ENCODE data around the gene MAB21L2.

DNA sequence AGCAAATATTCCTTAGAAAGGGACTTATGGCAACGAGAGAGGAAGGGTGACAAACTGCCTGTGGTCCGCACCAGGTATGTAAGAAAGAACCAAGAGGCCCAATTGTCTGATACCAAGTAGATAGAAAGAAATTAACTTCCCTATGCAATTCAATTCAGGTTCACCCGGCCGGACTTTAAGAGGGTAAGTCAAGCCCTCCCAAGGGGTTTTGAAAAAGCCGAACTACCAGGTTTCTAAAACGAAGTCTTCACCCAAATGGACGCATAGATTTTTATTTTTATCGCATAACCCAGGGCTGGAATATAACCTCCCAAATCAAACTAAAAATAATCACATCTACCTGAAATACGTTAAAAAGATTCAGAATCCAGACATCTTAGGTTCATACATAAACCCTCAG, 1.6 kb upstream of the MAB21L2 start:
- TF ChIP-seq, protein P1, sequence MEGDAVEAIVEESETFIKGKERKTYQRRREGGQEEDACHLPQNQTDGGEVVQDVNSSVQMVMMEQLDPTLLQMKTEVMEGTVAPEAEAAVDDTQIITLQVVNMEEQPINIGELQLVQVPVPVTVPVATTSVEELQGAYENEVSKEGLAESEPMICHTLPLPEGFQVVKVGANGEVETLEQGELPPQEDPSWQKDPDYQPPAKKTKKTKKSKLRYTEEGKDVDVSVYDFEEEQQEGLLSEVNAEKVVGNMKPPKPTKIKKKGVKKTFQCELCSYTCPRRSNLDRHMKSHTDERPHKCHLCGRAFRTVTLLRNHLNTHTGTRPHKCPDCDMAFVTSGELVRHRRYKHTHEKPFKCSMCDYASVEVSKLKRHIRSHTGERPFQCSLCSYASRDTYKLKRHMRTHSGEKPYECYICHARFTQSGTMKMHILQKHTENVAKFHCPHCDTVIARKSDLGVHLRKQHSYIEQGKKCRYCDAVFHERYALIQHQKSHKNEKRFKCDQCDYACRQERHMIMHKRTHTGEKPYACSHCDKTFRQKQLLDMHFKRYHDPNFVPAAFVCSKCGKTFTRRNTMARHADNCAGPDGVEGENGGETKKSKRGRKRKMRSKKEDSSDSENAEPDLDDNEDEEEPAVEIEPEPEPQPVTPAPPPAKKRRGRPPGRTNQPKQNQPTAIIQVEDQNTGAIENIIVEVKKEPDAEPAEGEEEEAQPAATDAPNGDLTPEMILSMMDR (CRISPR knock-in tag; IDR thresholded peaks at IDR 0.05), result no peak
- TF ChIP-seq POLR2A (IDR thresholded peaks at IDR 0.05; ENCODE audit: insufficient read depth in 1 of 2, low read depth in 2 of 2, low read length in 2 of 2), result no peak
- no peak for TF ChIP-seq ZFP41 (CRISPR knock-in tag; IDR thresholded peaks at IDR 0.05; ENCODE audit: borderline replicate concordance)
- no peak for TF ChIP-seq ARNTL (CRISPR knock-in tag; IDR thresholded peaks at IDR 0.05)
- TF ChIP-seq DR1 (CRISPR knock-in tag; IDR thresholded peaks at IDR 0.05), result no peak
- TF ChIP-seq, protein P2, sequence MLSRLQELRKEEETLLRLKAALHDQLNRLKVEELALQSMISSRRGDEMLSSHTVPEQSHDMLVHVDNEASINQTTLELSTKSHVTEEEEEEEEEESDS (CRISPR knock-in tag; IDR thresholded peaks at IDR 0.05; ENCODE audit: borderline replicate concordance), result no peak
- no peak for TF ChIP-seq SRSF9 (IDR thresholded peaks at IDR 0.05; ENCODE audit: borderline replicate concordance, insufficient read depth, low read depth, low read length, poor library complexity, severe bottlenecking)
- TF ChIP-seq FOXK2 (IDR thresholded peaks at IDR 0.05), result no peak

Data from HepG2 (cell line).